Kasumi-1 (cell line): ENCODE measurements around the gene ADAM22.
A peak's percentile ranks its signal among the peaks of the same experiment; 100 is the strongest.

Experiments
- DNase-seq, 2 experiments: peaks; one replicate each; lab custom pipeline; 2025; lab: John Stamatoyannopoulos, UW

Gene ADAM22

DNA sequence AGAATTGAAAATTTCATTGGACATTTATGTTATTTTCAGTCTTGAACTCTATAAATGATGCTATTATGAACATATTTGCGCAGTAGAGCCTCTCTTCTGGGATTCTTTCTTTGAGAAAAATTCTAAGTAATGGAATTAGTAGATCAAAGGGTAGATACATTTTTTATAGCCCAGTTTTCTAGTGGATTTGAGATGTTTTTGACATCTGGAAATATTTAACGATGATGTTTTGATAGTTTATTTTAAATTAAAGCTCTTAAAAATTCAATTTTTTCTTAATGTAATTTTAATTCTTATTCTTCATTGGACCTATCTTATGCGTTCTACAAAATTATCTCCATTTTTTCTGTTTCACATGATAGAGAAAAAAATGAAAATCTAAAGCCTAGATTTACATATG lies 103.0 kb downstream of the ADAM22 start:
- DNase-seq: no peak

GRCh38 chr7:88040694-88041093 lies 106.6 kb downstream of the ADAM22 start:
- no peak for DNase-seq

GRCh38 chr7:88041583-88041982 lies 107.5 kb downstream of the ADAM22 start:
- DNase-seq: no peak

GRCh38 chr7:88042157-88042556 lies 108.1 kb downstream of the ADAM22 start:
- DNase-seq: no peak

GRCh38 chr7:88042803-88043202 lies 108.8 kb downstream of the ADAM22 start:
- DNase-seq: no peak

DNA sequence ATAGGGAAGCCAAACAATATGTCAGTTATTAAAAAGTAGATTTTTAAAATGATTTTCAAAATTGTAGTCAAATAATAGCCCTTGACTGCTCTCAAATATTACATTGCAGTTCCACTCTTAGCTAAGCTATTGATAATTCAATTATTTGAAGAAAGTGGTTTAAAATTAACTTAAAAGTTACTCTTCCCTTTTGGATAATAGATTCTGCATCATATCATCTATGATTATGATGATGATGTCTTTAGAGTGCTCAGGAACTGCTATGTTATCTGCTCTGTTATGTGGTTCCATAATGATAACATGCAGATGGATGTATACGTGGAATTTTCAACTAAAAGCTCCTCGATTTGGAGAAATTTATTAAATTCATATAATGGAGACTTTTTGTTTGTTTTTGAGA lies 110.0 kb downstream of the ADAM22 start:
- no peak for DNase-seq

GRCh38 chr7:88046839-88047573 lies 113.0 kb downstream of the ADAM22 start:
- DNase-seq: no peak

DNA sequence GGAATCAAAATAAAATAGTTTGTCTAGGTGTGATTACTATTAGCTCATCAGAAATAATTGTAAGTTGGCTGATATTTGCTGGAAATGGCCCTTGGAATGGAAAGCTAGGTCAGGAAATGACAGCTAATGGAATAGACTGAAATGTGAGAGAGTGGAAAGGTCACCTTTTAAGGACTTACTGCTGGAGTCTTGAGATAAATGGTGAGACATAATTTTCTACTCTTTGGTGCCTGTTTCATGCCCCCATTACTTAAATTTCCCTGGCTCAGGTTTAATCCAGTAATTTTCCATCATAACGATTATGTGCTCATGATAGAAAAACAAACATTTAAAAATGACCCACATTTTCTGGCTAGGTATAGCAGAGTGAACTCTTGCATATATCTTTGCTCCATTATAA lies 123.6 kb downstream of the ADAM22 start:
- DNase-seq: no peak

DNA sequence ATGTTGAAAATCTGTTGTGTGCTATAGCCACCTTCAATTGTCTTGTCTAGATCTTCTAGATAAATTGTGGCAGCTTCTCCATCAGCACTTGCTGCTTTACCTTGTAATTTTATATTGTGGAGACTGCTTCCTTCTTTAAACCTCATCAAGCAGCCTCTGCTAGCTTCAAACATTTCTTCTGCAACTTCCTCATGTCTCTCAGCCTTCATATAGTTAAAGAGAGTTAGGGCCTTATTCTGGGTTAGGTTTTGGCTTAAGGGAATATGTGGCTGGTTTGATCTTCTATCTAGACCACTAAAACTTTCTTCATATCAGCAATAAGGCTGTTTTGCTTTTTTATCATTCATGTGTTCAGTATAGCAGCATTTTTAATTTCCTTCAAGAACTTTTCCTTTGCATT lies 128.2 kb downstream of the ADAM22 start:
- no peak for DNase-seq

DNA sequence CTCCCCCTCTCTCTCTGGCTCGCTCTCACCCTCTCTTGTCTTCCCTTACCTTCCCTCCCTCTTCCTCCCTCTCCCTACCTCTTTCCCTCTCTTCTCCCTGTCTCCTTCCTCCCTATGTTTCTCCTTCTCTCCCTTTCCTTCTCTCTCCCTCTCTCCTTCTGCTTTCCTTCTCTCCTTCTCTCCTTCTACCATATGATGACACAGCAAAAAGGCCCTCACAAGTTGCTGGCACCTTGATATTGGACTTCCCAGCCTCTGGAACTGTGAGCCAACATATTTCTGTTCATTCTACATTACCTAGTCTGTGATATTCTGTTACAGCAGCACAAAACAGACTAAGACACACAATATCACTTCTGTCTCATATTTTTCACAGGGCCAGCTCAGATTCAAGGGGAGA lies 135.0 kb downstream of the ADAM22 start:
- DNase-seq: no peak

- no peak for DNase-seq
Observed at GRCh38 chr7:88071994-88072714, 138.1 kb downstream of the ADAM22 start.

DNA sequence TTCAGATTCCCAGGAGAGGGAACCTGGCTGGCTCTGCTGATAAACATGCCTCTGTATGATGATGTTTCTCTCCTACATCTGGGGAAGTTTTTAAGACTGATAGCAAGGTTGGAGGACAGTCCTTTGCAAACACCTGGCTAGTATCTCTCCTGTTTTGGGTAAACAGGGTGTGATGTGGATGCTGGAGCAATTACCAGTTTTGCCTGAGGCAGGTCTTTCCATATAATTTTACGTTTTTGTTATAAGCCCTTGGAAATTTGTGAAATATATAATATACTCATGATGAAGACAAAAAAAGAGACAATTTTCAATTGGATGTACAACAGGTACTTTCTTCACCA lies 138.6 kb downstream of the ADAM22 start:
- DNase-seq: no peak

DNA sequence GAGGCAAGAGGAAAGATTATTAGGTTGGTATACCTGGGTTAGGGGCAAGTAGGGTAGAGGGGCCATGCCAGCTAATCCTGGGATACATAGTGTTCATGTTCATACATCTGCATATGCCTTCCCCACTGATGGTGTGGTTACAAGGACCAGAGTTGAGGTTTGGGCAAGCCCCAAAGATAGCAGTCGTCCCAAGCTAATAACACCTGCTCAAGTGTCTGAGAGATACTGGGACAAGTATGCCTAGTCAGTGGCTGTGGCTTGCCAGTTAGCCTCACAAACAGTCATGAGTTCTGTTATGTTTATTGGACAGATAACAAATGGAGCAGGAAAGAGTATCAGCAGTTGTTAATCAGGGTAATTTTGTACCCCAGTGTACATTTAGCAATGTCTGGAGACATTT lies 139.6 kb downstream of the ADAM22 start:
- DNase-seq: no peak

DNA sequence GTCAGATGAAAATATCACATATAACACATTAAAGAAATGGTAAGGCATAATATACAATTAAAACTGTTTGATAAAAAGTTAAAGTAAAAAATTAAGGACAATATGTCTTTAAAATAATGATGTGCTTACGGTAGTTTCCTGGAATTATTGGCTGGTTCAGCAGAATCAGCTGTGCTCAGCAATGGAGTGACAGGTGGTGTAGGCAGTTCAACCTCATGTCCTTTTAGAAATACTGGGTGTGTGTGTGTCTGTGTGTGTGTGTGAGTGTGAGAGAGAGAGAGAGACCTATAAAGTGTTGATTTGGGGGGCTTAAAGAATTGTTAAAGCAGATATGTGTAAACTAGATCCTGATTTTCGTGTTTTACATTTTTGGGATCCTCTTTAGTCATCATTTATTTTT lies 141.2 kb downstream of the ADAM22 start:
- DNase-seq: no peak

- DNase-seq: no peak
Observed at GRCh38 chr7:88083883-88084282, 149.8 kb downstream of the ADAM22 start.

DNA sequence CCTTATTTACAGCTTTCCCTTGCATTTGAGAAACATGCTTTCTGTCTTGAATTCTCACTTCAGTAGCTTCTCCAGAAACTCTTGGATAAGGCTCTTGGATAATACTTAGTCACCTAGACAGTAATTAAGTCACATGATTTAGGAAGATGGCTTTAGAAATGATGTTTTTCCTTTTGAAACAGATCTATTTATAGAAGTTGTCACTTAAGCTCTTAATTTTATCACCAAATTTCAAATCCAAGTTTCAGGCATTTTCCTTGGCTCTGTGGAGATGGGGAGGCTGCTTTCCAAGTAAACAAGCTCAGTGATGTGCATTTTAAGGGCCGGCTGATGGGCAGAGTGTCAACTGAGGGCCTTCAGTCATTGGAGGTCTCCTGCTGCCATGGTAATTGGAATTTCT lies 155.5 kb downstream of the ADAM22 start:
- DNase-seq: no peak

- no peak for DNase-seq
Observed at GRCh38 chr7:88090240-88090639, 156.2 kb downstream of the ADAM22 start.

DNA sequence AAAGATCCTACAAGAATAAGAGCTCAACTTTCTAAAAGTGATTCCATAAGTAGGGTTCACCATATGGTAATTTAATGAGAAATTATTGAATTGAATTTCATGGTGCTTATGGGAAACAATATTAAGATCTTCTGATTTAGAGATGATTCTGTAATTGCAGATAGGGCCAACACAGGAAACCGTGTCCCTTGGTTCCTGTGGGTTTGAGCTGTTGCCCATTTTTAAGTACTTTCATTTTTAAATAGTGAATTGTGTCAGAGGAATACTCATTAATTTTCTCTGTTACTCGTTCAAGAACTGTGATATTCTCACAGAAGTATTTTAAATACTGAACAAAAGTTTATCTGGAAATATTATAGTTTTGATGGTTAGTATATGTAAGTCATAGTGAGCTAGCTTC lies 156.6 kb downstream of the ADAM22 start:
- DNase-seq: peak in 1 of 2 experiments; percentile 36

DNA sequence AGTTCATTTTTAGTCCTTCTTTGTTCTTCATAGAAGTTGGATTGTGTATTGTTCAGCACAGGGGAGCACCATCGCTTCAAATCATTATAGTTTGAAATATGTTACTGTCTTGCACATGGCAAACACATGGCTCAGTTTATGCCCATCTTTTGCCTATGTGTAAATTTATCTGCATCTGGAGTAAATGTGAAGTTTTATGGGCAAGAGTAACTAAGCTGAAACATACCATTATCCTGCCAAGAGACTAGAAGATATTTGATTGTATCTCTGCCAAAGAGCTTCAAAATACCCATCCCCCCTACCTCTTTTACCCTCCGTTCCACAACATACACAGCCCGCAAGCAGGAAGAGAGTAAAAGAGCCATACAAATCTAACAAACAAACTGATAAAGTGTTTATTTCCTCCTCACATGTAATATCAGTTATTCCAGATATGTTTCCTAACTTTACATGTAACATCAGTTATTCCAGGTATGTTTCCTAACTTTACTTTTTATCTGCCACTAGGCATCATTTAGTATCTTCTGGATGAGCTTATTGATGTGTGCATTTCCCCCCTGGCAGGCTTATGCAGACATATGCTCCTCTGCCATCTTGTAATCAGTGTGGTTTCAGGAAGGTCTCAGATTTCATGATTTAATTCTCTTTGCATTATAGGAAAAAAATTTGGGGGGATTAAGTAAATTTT lies 158.1 kb downstream of the ADAM22 start:
- DNase-seq: no peak

DNA sequence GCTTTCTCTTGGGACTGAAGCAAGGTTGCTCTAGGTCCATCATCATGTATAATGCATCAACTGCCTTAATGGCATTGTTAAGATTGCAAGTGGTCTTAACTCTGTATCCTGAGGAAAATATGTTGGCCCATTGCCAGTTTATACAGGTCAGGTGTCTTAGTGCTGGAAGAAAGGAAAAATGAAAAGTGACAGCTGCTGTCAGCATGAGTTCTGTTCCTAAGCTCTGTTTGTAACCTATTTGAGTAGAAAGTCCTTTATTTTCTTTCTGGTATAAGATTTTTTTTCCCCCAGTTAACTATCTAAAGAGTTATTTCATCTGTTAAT lies 158.6 kb downstream of the ADAM22 start:
- DNase-seq: no peak

DNA sequence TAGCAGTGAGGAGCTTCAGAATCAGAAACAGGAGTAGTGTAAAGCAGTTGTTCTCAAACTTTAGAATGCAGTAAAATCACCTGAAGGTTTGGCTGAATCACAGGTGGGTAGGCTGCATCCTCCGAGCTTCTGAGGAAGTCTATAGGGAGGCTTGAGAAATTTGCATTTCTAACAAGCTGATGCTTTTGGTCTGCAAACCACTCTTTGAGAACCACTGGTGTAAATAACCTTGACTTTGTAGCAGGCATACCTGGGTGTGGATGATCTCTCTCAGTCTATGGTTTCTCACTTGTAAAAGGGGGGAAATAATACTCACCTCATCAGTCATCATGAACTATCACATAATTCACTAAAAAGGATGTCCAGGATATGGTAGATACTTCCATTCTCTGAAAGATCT lies 167.7 kb downstream of the ADAM22 start:
- DNase-seq: no peak

- DNase-seq: no peak
Observed at GRCh38 chr7:88102675-88103074, 168.6 kb downstream of the ADAM22 start.

DNA sequence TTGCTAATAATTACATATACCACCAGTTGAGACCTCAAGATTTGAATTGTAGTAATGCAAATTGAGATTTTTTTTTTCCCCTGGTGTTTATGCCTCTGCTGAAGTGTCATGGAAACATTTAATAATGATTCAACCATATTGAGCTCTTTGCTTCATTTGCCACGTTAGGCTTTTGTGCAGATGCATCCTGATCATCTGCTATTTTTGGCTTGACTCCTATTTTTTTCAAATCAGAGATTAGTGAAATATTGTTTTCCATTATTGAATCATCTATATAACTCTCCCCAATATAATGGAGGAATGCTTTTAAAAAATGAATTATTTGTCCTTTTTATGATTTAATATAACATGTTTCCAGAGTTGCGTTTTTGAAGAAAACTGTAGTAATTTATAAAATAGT lies 170.7 kb downstream of the ADAM22 start:
- no peak for DNase-seq

DNA sequence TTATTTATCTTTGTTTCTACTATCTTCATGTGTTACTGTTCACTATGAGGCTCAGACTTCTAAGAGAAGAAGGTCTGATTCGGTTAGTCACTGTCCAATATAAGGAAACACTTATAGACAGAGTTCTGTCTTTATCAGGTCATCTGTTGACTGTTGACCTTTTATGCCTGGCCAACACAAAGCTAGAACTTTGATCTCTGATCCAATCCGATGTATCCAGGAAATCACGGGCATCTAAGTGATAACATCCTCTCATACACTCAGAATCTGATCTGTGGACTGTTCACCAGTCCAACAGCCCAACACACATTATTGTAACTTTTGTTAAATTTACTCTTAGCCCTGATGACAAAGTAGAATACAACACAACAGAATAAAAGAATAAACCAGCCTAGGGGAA lies 171.2 kb downstream of the ADAM22 start:
- DNase-seq: no peak
